Common myeloid progenitor, CD34-positive (primary cell): Measurements from ENCODE around the gene PRR29.

Experiments
- CTCF ChIA-PET: fragments of 350-600 bp; sonication (Branson Sonifier 250); formaldehyde crosslinking; loops from one replicate; lab custom pipeline; 2021; ENCODE audit warnings: antibody characterized with exemption; lab: Charles Lee
- POLR2A ChIA-PET: fragments of 350-600 bp; sonication (Branson Sonifier 250); formaldehyde crosslinking; loops from one replicate; lab custom pipeline; 2021; ENCODE audit warnings: antibody characterized with exemption; lab: Charles Lee
- DNase-seq, 3 donors: peaks; one replicate each; pipeline versions ENCODE4 v3.0.0 to v3.0.0-alpha.2; 2013
- H3K27ac ChIP-seq, 2 experiments: 1 replicate in 1 of 2; 2 replicates in 1 of 2; pipeline ENCODE4 v1.7.0; 2013; ENCODE audit warnings: inconsistent platforms in 2 of 2, low read length in 2 of 2, mild to moderate bottlenecking in 2 of 2, low read depth in 1 of 2, moderate library complexity in 1 of 2; ENCODE audit not compliant: severe bottlenecking in 2 of 2, insufficient read depth in 1 of 2, poor library complexity in 1 of 2
- H3K27me3 ChIP-seq, 5 experiments: replicated peaks in 2 of 5; 1 replicate in 3 of 5; 2 replicates in 2 of 5; pipeline versions ENCODE4 v1.6.1 to v1.7.0; 2013; ENCODE audit warnings: low read length in 4 of 5, mild to moderate bottlenecking in 2 of 5, moderate library complexity in 2 of 5, inconsistent platforms in 1 of 5; ENCODE audit not compliant: insufficient read depth in 5 of 5, control insufficient read depth in 4 of 5
- H3K36me3 ChIP-seq, 4 experiments: 1 replicate in 2 of 4; 2 replicates in 2 of 4; pipeline versions ENCODE4 v1.6.1 to v1.7.0; 2013; ENCODE audit warnings: low read length in 3 of 4, control low read depth in 1 of 4, mild to moderate bottlenecking in 1 of 4; ENCODE audit not compliant: control insufficient read depth in 4 of 4, insufficient read depth in 4 of 4
- H3K4me1 ChIP-seq, 4 experiments: 1 replicate in 3 of 4; 2 replicates in 1 of 4; pipeline versions ENCODE4 v1.6.1 to v1.7.1; 2013; ENCODE audit warnings: low read length in 3 of 4, mild to moderate bottlenecking in 3 of 4, control low read depth in 1 of 4, inconsistent platforms in 1 of 4, moderate library complexity in 1 of 4; ENCODE audit not compliant: control insufficient read depth in 4 of 4, insufficient read depth in 4 of 4; ENCODE audit errors: control extremely low read depth in 1 of 4
- H3K4me3 ChIP-seq, 7 experiments: 1 replicate in 4 of 7; 2 replicates in 3 of 7; pipeline versions ENCODE4 v1.5.1 to v1.7.0; 2013; ENCODE audit warnings: mild to moderate bottlenecking in 7 of 7, low read length in 6 of 7, moderate library complexity in 6 of 7, inconsistent platforms in 2 of 7, low read depth in 2 of 7, control low read depth in 1 of 7; ENCODE audit not compliant: insufficient read depth in 4 of 7, control insufficient read depth in 1 of 7; ENCODE audit errors: extremely low read depth in 1 of 7
- H3K9me3 ChIP-seq, 5 experiments: 1 replicate in 4 of 5; 2 replicates in 1 of 5; pipeline versions ENCODE4 v1.6.1 to v1.7.1; 2013; ENCODE audit warnings: low read length in 4 of 5, mild to moderate bottlenecking in 2 of 5, inconsistent platforms in 1 of 5, low read depth in 1 of 5, moderate library complexity in 1 of 5; ENCODE audit not compliant: control insufficient read depth in 4 of 5, insufficient read depth in 2 of 5; ENCODE audit errors: control extremely low read depth in 1 of 5
- WGBS: methylation state at CpG from one replicate; pipeline ENCODE4 v1.1.5; 2013; ENCODE audit not compliant: insufficient coverage; 5-methylcytosine and 5-hydroxymethylcytosine counted together

Gene PRR29

DNA sequence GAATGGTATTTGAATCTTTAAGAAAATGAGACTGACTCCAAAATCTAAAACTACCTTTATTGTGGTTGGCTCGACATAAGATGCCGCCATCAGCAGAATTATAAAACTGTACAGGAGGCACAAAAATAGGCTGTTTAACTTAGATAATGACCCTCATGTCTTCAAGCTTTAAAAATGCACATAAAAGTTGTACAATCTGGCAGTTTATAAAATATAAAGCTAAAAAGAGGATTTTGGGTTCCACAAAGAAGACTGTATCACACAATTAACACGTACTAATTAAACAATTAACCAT lies 40.9 kb downstream of the PRR29 start:
- ChIA-PET POLR2A (no interaction called here), CTCF (interaction anchor here (0.5 to 1.6 kb wide), 5 partner anchors 9 to 95 kb away, joined by 3 to 8 read pairs (median 3); no protein-coding TSS in a partner anchor)
- H3K27me3 ChIP-seq: no peaks in the 10 kb centered on the region
- H3K36me3 ChIP-seq: peaks cover 0 to 9% (median 6%) of the 10 kb centered on the region in 4 experiments
- no CpG with 5 or more reads among the region's 3 CpGs for WGBS
- no peak for DNase-seq
- H3K27ac ChIP-seq: no peak overlapping the region
- no peak overlapping the region for H3K4me3 ChIP-seq
- H3K4me1 ChIP-seq: no peaks in the 10 kb centered on the region
- no peaks in the 10 kb centered on the region for H3K9me3 ChIP-seq

DNA sequence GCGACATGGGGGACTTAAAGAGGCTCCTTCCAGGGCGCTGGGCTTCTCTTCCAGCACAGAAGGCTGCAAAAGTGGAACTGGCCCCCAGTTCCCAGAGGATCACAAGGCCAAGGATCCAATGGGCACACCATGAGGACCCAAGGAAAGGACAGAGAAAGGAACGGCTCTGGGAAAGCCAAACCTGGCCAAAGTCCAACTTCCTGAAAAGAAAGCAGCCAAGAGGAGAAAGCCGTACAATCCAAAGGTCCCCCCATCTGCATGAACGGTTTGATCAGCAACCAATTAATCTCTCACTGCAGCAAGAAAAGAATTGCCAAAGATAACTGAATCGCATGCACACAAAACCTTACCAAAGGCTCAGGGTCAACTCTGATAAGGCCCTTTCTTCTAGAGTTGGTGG lies 42.1 kb downstream of the PRR29 start:
- no peak overlapping the region for H3K27ac ChIP-seq
- CTCF ChIA-PET: no interaction called here
- no peaks in the 10 kb centered on the region for H3K4me1 ChIP-seq
- peaks cover 0 to 20% (median 13%) of the 10 kb centered on the region in 4 experiments for H3K36me3 ChIP-seq
- H3K9me3 ChIP-seq: no peaks in the 10 kb centered on the region
- H3K27me3 ChIP-seq: no peaks in the 10 kb centered on the region
- 94% methylated on average over 5 of the region's 6 CpGs for WGBS
- DNase-seq: no peak
- H3K4me3 ChIP-seq: no peak overlapping the region
- POLR2A ChIA-PET: interaction anchor here (0.6 kb wide), 1 partner anchor 18 kb away, joined by 4 read pairs; no protein-coding TSS in a partner anchor

DNA sequence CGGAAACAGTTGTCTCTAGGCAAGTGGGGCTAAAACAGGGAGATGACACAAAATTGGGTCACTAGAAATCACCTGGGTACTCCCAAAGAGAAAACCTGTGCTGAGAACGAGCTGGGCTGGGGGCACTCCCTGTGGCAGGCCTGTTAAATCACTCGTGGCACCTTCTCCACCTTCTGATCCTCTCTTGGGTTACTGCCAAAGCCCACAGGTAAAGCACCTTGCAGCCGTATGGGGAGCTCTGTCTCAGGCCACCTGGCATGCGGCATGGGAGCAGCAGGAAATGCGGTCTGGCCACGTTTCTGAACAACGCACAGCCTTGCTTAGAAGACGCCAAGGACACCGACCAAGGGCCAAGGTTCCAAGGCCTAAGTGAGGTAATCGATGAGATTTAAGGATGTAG lies 43.8 kb downstream of the PRR29 start:
- Histone ChIP-seq H3K4me1 (no peaks in the 10 kb centered on the region), H3K9me3 (no peaks in the 10 kb centered on the region), H3K27me3 (no peaks in the 10 kb centered on the region), H3K27ac (no peak overlapping the region), H3K36me3 (peaks cover 4 to 32% (median 25%) of the 10 kb centered on the region in 4 experiments), H3K4me3 (no peak overlapping the region)
- WGBS: 73% methylated on average over 11 of the region's 11 CpGs
- no peak for DNase-seq
- POLR2A ChIA-PET: interaction anchor here (0.7 to 1.2 kb wide), 2 partner anchors 29 to 104 kb away, joined by 3 read pairs; no protein-coding TSS in a partner anchor
- CTCF ChIA-PET: interaction anchor here (0.8 to 4.3 kb wide), 12 partner anchors 9 to 240 kb away, joined by 3 to 30 read pairs (median 4); partner anchors contain the start of gene CD79B

DNA sequence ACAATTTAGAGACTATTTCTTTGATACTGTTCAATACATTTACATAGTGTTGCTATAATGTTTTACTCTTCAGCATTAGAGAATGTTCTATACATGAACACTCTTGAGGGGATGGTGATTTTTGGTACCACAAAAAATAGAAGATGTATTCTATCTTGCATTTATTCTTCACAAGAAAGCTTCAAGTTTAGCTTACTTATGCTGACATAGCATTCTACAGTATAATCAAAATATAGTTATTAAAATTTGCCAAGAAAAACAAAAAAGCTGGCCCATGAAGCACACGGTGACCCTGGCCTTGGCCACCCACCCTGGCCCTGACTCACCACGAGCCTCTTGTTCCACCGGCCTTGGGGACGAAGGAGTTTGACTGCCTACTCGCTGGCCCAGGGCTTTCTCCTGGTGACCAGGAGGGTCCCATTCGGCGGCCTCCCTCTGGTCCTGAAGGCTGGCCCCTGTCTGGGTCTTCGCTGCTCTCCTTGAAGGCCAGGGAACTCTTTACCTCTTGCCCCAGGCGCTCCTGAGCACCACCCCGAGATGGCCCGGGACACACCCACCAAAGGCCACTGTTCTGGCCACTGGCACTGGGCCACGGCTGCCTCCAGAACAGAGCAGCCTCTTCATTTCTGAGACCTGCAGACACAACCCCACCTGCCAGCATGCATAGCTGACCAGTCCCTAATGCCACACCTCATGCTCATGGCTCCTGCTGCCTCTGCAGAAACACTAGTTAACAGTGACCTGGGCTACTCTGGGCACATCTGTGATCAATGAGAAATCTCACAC lies 44.7 kb downstream of the PRR29 start:
- Histone ChIP-seq H3K4me1 (no peaks in the 10 kb centered on the region), H3K27me3 (no peaks in the 10 kb centered on the region), H3K9me3 (no peaks in the 10 kb centered on the region), H3K4me3 (no peak overlapping the region), H3K36me3 (peaks cover 4 to 32% (median 25%) of the 10 kb centered on the region in 4 experiments), H3K27ac (no peak overlapping the region)
- ChIA-PET POLR2A (interaction anchor here (0.5 to 1.2 kb wide), 4 partner anchors 29 to 257 kb away, joined by 3 read pairs; partner anchors contain the start of gene ERN1), CTCF (interaction anchor here (0.6 to 4.3 kb wide), 12 partner anchors 12 to 123 kb away, joined by 3 to 30 read pairs (median 4); partner anchors contain the start of gene CD79B)
- DNase-seq: no peak
- 97% methylated on average over 12 of the region's 12 CpGs for WGBS

DNA sequence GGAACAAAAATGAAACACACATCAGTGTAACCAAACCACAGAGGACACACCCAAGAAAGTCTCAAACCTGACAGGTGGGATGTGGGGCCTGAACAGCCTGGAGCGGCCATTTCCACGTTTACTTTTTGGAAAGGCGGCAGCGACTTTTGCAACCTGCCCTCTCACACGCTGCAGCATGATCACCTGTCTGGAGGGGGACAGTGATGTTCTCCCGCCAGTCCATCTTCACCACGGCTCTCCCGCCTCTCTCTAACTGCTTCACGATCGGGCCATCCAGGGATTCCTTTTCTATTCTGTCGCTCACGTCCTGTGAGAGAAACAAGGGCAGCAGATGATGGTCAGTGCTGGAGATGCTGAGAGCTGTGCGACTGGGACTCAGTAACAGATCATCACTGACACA lies 47.0 kb downstream of the PRR29 start:
- CTCF ChIA-PET: interaction anchor here (2.4 to 5.6 kb wide), 3 partner anchors 16 to 18 kb away, joined by 7 to 30 read pairs (median 25); no protein-coding TSS in a partner anchor
- H3K4me3 ChIP-seq: no peak overlapping the region
- no peaks in the 10 kb centered on the region for H3K9me3 ChIP-seq
- POLR2A ChIA-PET: no interaction called here
- peaks cover 14 to 49% (median 27%) of the 10 kb centered on the region in 4 experiments for H3K36me3 ChIP-seq
- no peaks in the 10 kb centered on the region for H3K27me3 ChIP-seq
- no peak overlapping the region for H3K27ac ChIP-seq
- 83% methylated on average over 8 of the region's 13 CpGs for WGBS
- no peak for DNase-seq
- H3K4me1 ChIP-seq: no peaks in the 10 kb centered on the region

DNA sequence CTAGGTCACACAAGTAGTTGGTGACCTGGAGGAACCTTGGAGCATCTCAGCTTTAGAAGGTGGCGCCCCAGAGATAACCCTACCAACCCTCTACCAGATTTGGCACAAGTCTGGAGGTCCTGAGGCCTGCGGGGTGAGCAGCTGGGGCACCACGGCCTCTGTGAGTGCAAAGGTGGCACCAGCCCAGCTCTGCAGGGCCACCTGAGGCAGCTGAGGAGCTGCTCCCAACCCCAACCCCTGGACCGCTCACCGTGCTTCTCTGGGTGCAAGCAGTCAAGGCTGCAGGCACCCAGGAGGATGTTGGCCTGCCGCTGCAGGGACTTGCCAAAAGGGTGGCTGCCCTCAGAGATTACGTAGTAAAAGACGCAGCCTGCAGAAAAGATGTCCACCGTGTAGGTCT lies 50.7 kb downstream of the PRR29 start:
- ChIA-PET CTCF (interaction anchor here (0.8 to 5.6 kb wide), 5 partner anchors 14 to 166 kb away, joined by 3 to 25 read pairs (median 8); no protein-coding TSS in a partner anchor), POLR2A (no interaction called here)
- no peak overlapping the region for H3K4me3 ChIP-seq
- no peaks in the 10 kb centered on the region for H3K9me3 ChIP-seq
- H3K27me3 ChIP-seq: no peaks in the 10 kb centered on the region
- no peak for DNase-seq
- peaks cover 14 to 61% (median 25%) of the 10 kb centered on the region in 4 experiments for H3K36me3 ChIP-seq
- WGBS: 98% methylated on average over 9 of the region's 9 CpGs
- H3K4me1 ChIP-seq: no peaks in the 10 kb centered on the region
- H3K27ac ChIP-seq: no peak overlapping the region

DNA sequence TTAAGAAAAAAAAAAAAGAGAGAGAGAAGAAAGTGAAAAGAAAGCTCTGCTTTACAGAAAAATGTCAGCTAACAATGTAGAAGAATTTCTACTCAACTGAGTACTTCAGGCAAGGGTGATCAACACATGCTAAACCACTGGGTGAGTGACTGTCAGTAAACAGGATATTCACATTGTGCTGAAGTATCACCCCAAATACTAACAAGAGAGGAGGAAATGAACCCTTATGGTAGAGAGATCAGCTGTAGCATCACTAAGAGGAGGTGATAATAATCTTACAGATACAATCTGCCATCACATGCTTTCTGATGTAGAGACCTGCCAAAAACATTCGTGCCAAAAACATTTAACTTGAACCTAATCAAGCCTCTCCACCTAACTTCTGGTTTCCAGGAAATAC lies 53.0 kb downstream of the PRR29 start:
- no peak overlapping the region for H3K27ac ChIP-seq
- H3K27me3 ChIP-seq: no peaks in the 10 kb centered on the region
- H3K36me3 ChIP-seq: peaks cover 11 to 46% (median 13%) of the 10 kb centered on the region in 4 experiments
- H3K4me3 ChIP-seq: no peak overlapping the region
- no peaks in the 10 kb centered on the region for H3K9me3 ChIP-seq
- 86% methylated on average over 1 of the region's 1 CpG for WGBS
- ChIA-PET POLR2A (no interaction called here), CTCF (interaction anchor here (0.6 to 3.2 kb wide), 5 partner anchors 10 to 61 kb away, joined by 3 to 16 read pairs (median 3); no protein-coding TSS in a partner anchor)
- DNase-seq: no peak
- no peaks in the 10 kb centered on the region for H3K4me1 ChIP-seq
